Thyroid gland (tissue), 4 donors: Measurements from ENCODE around the gene ITPKB. TPM values are rescaled to one million over a fixed set of nuclear protein-coding genes. Genes with fewer than 3 reads are reported as not detected.

ENCODE experiments used
- DNase-seq, 2 donors: peaks; one replicate each; pipeline ENCODE4 v3.0.0-alpha.2; 2019
- H3K27ac ChIP-seq, 3 donors: fragments of 200-600 bp; sonication (generic); 1 replicate in 2 of 3; 2 replicates in 1 of 3; pipeline ENCODE4 v1.5.1; 2016 to 2019; ENCODE audit warnings: mild to moderate bottlenecking in 1 of 3, moderate library complexity in 1 of 3
- H3K27me3 ChIP-seq: fragments of 200-600 bp; sonication (generic); one replicate; pipeline ENCODE4 v1.5.1; 2019
- H3K36me3 ChIP-seq, 2 donors: fragments of 200-600 bp; sonication (generic); one replicate each; pipeline ENCODE4 v1.5.1; 2016 to 2019
- H3K4me1 ChIP-seq, 2 donors: fragments of 200-600 bp; sonication (generic); one replicate each; pipeline ENCODE4 v1.5.1; 2017 to 2019
- H3K4me3 ChIP-seq, 3 donors: fragments of 200-600 bp; sonication (generic); replicated peaks in 1 of 3; 1 replicate in 2 of 3; 2 replicates in 1 of 3; pipeline ENCODE4 v1.5.1; 2016; ENCODE audit warnings: mild to moderate bottlenecking in 1 of 3
- H3K9me3 ChIP-seq: fragments of 200-600 bp; sonication (generic); one replicate; pipeline ENCODE4 v1.5.1; 2017
- POLR2A ChIP-seq, 2 donors: fragments of 450-650 bp; IDR thresholded peaks; one replicate each; pipeline ENCODE4 v1.6.1; 2017; ENCODE audit warnings: antibody characterized with exemption in 2 of 2, mild to moderate bottlenecking in 2 of 2, moderate library complexity in 1 of 2
- WGBS, 2 donors: methylation state at CpG; one replicate each; pipeline ENCODE4 v1.1.5; 2017; 5-methylcytosine and 5-hydroxymethylcytosine counted together
- intact Hi-C: fragments of 100-400 bp; cut with DNase I; formaldehyde crosslinking; loops from one replicate; pipeline ENCODE4 v1.15.1; 2023
- total RNA-seq, 4 donors: library from RNA; depleted of rRNA; stranded (reverse); fragments of >200 nt; gene quantifications; one replicate each; pipeline ENCODE4 v1.2.3, GENCODE V29; 2016
- TF ChIP-seq, protein P1 (sequence below), 6 experiments: fragments of 200-600 bp in 3 of 6; fragments of 450-650 bp in 3 of 6; sonication (generic) in 3 of 6; IDR thresholded peaks; one replicate each; pipeline ENCODE4 v1.5.1; 2016 to 2019; ENCODE audit warnings: antibody characterized with exemption in 6 of 6, mild to moderate bottlenecking in 2 of 6, inconsistent platforms in 1 of 6, moderate library complexity in 1 of 6

ITPKB gene
- total RNA-seq, 4 donors from 2014 or later = 19.1 to 24.0 (median 22.2) TPM

GRCh38 chr1:226632169-226632879 lies 106.8 kb downstream of the ITPKB start:
- TF ChIP-seq POLR2A (IDR thresholded peaks at IDR 0.05) = no peak
- TF ChIP-seq, protein P1, sequence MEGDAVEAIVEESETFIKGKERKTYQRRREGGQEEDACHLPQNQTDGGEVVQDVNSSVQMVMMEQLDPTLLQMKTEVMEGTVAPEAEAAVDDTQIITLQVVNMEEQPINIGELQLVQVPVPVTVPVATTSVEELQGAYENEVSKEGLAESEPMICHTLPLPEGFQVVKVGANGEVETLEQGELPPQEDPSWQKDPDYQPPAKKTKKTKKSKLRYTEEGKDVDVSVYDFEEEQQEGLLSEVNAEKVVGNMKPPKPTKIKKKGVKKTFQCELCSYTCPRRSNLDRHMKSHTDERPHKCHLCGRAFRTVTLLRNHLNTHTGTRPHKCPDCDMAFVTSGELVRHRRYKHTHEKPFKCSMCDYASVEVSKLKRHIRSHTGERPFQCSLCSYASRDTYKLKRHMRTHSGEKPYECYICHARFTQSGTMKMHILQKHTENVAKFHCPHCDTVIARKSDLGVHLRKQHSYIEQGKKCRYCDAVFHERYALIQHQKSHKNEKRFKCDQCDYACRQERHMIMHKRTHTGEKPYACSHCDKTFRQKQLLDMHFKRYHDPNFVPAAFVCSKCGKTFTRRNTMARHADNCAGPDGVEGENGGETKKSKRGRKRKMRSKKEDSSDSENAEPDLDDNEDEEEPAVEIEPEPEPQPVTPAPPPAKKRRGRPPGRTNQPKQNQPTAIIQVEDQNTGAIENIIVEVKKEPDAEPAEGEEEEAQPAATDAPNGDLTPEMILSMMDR (IDR thresholded peaks at IDR 0.05) = no peak
- Histone ChIP-seq H3K4me1 (peaks cover 0 to 3% of the 10 kb centered on the region in 2 donors), H3K27ac (no peak overlapping the region), H3K9me3 (no peaks in the 10 kb centered on the region), H3K4me3 (no peak overlapping the region), H3K27me3 (no peaks in the 10 kb centered on the region), H3K36me3 (no peaks in the 10 kb centered on the region)
- intact Hi-C loops = loop anchor here (10.0 kb wide), 2 partner anchors 102 to 812 kb away; partner anchors contain the start of gene ITPKB
- whole genome bisulfite sequencing, 2 donors = 89 to 90% methylated on average over 9 of the region's 9 CpGs
- DNase-seq = no peak

- 87% methylated on average over 10 of the region's 10 CpGs for WGBS, 2 donors
- Histone ChIP-seq H3K27me3 (no peaks in the 10 kb centered on the region), H3K4me3 (no peak overlapping the region), H3K27ac (no peak overlapping the region), H3K36me3 (no peaks in the 10 kb centered on the region), H3K9me3 (no peaks in the 10 kb centered on the region), H3K4me1 (peaks cover 0 to 8% of the 10 kb centered on the region in 2 donors)
- TF ChIP-seq, protein P1 (IDR thresholded peaks at IDR 0.05) = no peak
- no peak for TF ChIP-seq POLR2A (IDR thresholded peaks at IDR 0.05)
- intact Hi-C loops = loop anchor here (10.0 kb wide), 2 partner anchors 103 to 813 kb away; partner anchors contain the start of gene ITPKB
- no peak for DNase-seq
Observed at GRCh38 chr1:226631229-226632000, 107.7 kb downstream of the ITPKB start.

GRCh38 chr1:226630592-226630991 lies 108.5 kb downstream of the ITPKB start:
- Histone ChIP-seq H3K27ac (no peak overlapping the region), H3K9me3 (no peaks in the 10 kb centered on the region), H3K36me3 (no peaks in the 10 kb centered on the region), H3K4me1 (peaks cover 0 to 11% of the 10 kb centered on the region in 2 donors), H3K4me3 (no peak overlapping the region), H3K27me3 (no peaks in the 10 kb centered on the region)
- intact Hi-C loops = loop anchor here (10.0 kb wide), 2 partner anchors 104 to 814 kb away; partner anchors contain the start of gene ITPKB
- WGBS, 2 donors = 94 to 95% methylated on average over 3 of the region's 3 CpGs
- TF ChIP-seq, protein P1 (IDR thresholded peaks at IDR 0.05) = no peak
- TF ChIP-seq POLR2A (IDR thresholded peaks at IDR 0.05) = no peak
- DNase-seq = no peak

DNA sequence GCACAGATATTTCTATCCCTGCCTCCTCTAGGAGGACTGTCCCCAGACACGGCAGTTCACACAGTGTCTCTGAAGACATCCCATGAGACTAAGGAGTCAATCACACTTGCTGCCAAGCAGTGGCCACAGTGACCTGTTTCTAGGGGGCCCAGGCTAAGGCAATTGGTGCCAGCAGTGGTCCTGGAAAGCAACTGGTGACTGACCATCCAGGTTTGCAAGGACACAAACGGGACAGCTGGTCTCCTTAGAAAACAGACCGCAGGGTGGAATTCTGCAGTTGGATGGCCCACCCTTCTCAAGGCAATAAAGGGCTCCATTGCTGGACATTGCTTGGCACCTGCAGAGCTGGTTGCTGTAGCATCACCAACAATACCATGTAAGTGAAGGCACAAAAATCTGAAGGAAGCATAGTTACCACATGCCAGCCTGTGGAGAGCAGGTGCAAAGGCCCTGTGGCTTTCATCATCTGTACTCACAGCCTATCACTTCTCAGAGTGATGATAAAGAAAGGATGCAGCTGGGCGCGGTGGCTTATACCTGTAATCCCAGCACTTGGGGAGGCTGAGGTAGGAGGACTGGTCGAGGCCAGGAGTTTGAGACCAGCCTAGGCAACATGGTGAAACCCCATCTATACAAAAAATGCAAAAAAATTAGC lies 109.1 kb downstream of the ITPKB start:
- Histone ChIP-seq H3K4me1 (peaks cover 0 to 11% of the 10 kb centered on the region in 2 donors), H3K36me3 (no peaks in the 10 kb centered on the region), H3K27ac (no peak overlapping the region), H3K9me3 (no peaks in the 10 kb centered on the region), H3K27me3 (no peaks in the 10 kb centered on the region), H3K4me3 (no peak overlapping the region)
- no peak for DNase-seq
- intact Hi-C loops = loop anchor here (10.0 kb wide), 2 partner anchors 105 to 815 kb away; partner anchors contain the start of gene ITPKB
- WGBS, 2 donors = 89 to 90% methylated on average over 5 to 6 of the region's 6 CpGs
- TF ChIP-seq POLR2A (IDR thresholded peaks at IDR 0.05) = no peak
- TF ChIP-seq, protein P1 (IDR thresholded peaks at IDR 0.05) = no peak
